Fibroblast of peridontal ligament (primary cell): ENCODE results near the gene CEMIP2.
A peak's percentile ranks its signal among the peaks of the same experiment; 100 is the strongest.

ENCODE experiments used
- DNase-seq: peaks from one replicate; pipeline ENCODE4 v3.0.0-alpha.2; 2010; ENCODE audit errors: extremely low read depth

Gene CEMIP2

DNA sequence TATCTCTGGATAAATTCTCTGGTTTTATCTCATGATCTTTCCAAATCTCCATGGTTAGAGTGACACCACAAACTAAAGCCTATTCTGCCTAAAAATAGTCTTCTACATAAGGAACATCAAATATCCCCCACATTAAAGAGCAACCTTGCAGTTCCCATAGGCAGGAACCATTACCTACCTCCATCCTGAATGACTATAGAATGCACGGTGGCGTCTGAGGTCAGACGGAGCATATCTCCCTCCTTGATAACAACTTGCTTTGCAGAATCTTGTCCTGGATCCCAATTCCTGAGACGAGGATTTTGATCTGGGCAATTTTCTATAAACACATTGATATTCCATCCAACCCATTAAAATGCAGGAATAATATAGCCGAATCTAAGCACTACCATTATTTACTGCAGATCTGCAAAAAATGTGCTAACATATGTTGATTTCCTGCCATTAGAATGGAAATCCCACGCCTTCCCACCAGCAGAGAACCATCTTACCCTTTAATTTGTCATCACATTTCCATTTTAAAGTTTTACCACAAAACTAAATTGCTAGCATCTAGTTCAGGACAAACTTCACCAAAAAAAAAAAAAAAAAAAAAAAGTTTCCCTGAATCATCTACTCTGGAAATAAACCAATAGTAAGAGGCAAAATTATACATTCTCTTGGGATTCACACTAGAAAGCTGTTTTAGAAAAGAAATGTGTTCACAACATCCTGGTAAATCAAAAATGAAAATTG, 22.1 kb downstream of the CEMIP2 start:
- peak; percentile 61 for DNase-seq

DNA sequence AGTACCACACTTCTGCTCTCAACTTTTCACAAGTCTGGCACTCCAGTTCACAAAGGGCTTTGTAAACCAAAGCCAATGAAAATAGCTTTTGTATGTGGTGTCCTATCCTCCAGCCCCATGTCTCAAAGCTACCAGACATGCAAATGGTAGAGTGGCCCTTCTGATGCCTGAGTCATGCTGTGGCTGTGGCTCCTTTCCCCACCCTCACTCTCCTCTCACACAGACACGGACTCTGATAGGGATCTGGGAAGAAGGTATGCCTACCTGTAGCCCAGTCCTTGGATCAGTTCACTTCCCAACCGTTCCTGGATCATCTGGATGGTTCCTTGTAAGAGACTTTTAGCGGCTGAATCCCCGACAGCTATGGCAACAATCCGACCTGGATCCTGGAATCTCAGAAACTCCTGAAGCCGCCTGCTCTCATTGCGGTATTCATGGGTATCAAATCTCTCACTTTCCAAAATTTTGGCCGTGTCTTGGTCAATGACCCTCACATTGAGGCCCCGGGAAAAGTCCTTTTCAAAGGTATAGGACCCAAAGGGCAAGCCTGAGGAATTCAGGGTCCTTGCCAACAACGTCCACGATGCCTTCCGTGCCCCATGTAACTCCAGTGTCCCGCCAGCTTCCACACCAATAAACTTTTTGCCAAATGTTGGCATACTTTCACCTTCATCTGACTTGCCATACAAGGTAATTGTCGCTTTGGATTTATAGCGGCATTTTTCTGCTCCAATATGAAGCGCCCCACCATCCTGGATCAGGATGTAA, 23.4 kb downstream of the CEMIP2 start:
- DNase-seq, result no peak

DNA sequence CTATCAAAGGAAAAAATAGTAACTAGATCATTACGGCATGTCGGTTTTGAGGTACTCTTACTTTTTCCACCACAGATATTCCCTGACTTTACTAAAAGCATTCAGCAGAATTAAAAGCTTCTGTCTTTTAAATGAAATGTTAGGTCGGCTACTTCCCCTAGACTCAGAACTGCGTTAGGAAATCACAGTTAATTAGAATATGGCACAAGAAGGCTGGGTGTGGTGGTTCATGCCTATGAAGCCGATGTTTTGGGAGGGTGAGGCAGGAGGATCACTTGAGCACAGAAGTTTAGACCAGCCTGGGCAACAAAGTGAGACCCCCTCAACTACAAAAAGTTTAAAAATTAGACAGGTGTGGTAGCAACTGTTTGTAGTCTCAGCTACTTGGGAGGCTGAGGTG, 24.4 kb downstream of the CEMIP2 start:
- no peak for DNase-seq

DNA sequence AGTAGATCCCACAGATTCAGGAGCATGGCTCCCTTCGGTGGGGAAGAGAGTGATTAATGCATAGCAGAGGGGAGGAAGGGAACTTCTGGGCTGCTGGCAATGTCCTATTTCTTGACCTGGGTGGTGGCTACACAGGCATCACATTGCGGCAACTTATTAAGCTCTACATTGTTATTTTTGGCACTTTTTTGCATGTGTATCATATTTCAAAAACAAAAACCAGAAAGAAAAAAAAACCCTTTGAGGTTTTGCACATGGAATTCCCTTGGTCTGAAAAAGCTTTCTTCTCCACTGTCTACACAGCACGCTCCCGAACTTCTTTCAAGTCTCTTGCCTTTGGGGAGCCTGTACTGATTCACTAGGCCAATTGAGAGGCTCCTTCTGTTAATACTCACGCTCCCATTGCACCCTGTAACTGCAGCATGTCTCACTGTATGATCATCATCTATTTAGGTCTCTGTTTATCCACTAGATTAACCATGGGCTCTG, 25.1 kb downstream of the CEMIP2 start:
- DNase-seq, result peak; percentile 68

DNA sequence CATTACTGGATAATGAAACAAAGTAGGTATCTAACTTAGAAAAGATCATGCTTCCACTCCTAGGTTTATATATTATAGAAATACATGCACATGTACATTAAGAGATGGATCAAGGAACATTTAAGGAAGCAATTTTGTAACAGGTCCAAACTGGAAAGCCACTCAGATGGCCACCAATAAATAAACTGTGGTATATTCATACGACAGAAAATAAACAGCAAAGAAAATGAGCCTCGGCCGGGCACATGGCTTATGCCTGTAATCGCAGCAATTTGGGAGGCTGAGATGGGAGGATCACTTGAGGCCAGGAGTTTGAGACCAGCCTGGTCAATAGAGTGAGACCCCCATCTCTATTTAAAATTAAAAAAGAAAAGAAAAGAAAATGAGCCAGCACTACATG, 25.6 kb downstream of the CEMIP2 start:
- DNase-seq, result no peak

DNA sequence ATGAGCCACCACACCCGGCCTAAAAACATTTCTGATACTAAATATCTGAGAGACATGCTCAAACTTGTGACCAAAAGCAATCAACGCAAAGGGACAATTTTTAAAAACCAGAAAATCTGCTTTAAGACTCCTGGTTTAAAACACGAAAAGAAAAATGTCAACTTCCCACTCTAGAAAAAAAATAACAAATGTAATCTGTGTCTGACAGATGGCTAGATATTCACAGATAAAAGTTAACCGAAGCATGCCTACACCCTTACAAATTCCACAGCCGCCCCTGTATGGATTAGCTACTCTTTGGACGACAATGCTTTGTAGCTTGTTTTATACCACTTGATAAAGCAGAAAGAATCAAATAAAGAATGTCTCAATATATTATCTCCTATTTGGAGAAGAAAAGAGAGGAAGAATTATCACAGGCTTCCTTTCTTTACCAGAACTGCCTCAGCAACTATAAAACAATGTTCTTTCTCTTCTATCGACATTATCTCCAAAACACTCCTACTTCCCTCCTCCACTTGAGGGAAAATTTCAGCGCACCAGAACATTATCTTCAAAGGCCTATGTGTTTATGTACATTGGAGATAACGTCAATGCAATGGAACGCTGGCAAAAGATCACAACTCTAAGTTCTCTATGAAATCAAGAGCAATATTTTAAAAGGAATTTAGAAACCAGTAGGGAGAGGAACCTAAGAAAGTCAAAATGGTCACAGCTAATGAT, 26.2 kb downstream of the CEMIP2 start:
- peak; percentile 50 for DNase-seq

DNA sequence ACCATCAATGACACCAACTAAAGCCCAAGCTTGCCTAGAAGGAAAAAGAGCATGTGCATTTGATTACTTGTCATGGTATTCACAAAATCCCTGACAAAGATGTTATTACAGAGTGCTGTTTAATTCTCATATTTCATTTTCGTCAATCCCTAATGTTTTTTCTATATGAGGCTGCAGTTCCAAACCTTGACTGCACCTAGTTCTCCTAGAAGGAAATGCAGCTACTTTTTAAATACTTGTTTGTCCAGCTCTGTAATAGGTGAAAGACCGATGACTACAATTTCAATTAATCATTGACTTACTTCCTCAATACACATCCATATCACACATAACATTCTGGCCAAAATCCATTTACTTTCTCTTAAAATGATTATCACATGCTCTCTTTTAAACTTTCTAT, 28.1 kb downstream of the CEMIP2 start:
- DNase-seq, result no peak

DNA sequence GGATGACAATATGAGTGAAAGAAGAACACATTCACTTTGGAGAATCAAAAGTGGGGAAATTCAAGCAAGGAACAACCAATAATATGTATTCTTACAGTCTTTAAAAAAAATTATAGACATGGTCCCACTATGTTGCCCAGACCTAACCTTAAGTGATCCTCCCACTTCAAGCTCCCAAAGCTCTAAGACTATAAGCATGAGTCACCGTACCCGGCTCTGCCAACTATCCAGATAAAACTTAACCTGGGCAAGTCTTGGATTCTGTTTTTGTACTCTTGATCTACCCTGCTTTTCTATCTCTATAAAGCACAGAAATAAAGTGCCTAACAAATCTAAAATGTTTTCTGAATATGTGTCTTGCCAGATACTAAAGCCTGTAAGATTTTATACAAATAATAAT, 30.9 kb downstream of the CEMIP2 start:
- DNase-seq, result peak; percentile 28

DNA sequence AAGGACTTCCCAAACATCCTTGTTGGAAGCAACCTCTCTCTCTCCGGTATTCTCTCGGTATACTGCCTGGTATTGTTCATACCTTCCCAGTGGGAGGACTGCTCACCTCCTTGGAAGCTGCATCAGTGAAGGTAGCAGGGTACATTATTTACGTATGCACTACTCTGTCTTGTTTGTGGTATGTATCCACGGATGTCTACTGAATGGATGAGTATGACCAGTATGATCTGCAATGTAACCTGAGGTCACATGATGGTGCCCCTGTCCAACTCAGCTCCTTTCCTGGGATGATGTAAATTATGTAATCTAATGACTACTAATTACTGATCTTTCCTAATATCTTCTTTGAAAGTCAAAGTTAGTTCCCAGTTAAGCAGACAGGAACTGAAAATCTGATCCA, 32.1 kb downstream of the CEMIP2 start:
- DNase-seq, result no peak

DNA sequence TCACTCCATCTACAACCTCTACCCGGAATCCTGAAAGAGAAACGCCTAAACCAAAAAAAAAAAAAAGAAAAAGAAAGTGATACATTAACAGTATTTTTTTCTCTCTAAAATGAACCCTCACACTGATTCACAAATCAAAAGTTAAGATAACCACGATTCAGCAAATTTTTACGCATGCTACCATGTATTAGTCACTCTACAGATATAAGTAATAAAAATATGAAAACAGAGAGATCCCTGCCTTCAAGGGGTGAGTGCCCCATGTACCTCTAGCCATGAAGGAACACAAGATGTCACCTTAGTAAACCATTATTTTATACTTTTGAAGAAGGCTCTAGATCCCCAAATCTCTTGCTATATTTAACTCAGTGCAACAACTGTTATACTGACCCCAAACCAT, 33.4 kb downstream of the CEMIP2 start:
- DNase-seq, result no peak

DNA sequence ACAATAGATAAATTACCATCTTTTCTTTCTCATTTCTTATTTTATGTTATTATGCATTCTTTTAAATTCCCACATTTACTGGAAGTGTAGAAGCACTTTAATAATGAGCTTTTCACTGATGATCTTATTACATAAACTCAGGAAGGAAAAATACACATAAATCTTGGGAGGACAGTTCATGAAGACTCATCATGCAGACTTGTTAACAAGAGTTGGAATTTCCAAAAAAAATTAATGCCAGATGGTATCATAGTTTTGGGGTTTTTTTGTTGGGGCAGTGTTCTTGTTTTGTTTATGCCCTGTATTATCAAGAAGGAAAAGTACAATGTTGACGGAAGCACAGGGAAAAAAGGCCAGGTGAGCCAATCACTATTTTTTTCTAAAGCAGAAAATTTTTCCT, 35.1 kb downstream of the CEMIP2 start:
- peak; percentile 60 for DNase-seq

DNA sequence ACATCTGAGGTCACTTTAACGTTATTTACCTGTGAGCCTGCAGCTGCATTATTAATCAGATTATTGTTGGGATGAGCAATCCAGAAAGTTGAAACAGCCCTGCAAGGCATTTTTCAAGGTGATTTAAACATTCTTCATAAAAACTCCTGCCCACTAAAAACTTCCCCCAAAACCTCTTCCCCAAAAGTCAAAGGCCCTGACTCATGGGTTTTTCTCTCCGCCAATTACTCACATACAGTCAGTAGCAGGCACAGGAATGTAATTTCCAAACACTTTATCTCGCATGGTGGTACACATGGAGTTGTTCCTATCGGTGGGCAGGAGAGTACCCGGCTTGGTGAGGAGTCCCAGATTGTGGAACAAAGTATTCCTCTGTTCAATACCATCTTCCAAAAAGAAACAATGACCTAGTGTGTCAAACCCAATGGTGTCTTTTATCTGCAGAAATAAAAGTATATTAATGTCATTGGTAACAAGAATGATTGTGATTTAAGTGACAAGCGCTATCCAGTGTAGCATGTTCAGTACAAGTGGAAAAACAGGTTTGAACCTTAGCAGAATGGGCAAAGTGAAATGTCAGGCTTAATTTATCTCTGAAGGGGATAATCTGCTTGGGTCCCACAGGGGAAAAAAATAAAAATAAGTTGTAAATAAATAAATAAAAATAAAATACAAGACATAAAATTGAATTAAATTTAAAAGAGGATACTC, 38.3 kb downstream of the CEMIP2 start:
- DNase-seq, result no peak

DNA sequence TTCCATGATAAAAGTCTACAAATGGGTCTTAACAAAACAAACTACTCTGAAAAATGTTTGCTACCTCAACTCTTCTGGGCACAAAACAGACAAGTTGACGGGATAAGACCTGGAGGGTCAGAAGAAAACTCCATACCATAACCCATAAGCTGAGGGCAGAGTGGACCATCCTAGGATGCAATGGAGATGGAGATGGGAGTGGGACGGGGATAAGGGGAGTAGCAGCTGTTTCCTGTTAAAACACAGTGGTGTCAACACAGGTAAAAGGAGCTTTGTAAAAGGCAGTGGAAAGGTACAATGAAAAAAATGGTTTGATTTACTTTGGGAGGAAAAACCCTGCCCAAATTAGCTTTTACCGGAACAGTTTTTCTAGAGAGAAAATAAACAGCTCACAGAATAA, 41.6 kb downstream of the CEMIP2 start:
- no peak for DNase-seq

DNA sequence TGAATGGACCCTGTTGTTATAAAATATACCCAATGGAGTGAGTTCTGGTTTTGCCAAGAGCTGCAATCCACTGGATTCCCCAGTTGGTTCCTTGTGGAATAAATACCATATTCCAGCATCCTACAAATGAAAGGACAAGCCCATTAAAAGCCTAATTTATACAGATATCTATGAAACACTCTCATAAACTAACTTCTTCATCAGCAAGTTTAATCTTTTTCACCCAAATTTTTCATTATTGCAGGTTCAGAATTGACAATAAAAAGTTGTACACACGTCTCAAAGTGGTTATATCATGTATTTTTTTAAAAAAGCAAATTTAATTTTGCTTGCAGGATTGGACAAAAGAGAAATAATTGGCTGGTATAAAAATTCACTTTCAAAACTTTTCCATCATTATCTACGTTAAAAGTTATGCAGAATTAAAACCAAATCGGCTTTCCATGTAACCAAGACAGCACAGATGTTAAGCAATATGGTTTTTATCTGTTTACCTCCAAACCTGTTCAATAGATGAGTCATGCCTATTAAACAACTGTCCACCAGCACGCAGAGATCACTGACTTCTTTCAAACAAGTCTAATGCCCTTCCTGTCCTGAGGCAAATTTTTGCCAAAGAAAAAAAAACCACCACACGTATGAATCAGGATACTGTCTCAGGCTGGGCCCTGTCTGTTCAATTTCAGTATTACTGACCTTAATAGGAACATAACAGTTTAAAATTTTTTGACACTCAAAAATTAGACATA, 42.5 kb downstream of the CEMIP2 start:
- no peak for DNase-seq

DNA sequence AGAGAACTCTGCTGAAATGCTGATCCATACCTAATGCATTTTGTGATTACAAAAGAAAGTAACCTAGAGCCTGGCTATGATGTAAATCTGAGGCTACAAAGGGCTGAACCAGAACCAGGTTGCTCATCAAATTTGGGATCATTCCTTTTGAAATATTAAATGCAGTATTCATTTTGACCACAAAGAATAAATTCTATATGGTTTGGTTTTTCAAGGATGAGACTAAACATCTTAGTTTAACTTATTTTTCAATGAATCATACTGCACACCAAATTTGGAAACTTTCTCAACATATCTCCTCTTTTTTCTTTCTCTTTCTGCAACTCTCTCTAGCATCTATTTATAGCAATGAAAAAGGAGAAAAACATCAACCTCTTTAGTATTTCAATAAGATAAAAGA, 46.5 kb downstream of the CEMIP2 start:
- DNase-seq, result peak; percentile 56

DNA sequence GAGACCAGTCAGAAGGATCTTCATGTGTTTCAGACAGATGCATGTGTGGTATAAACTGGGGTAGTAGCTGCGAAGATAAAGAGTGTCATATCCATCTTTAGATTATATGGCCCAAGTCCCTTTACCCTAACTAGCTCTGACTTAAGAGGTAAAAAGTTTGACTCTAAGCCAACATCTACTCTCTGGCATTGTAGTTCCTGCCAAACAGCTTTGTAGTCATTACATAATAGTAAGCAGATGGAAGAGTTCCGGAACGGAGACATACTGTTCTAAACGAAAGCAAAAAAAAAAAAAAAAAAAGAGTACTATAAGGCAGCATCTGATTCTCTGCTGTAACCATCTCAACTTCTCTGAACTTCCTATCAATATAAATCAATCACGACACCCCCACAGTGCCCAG, 48.8 kb downstream of the CEMIP2 start:
- peak; percentile 85 for DNase-seq

DNA sequence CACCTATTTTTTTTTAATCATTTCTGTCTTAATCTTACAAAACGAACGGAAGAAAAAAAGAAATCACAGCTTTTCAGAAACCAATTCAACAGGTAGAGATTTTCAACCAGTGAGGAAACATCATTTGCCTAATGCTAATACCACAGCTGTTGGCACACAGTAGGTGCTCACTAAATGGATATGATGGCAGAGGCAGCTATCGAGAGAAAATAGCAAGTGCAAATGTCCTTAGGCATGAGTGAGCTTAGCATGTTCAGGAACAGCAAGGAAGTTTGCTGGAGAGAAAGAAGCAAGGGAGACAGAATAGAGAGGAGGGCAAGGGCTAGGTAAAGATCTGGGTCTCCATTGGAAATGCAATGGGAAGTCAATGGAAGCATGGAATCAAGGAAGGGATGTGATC, 49.2 kb downstream of the CEMIP2 start:
- DNase-seq, result no peak

DNA sequence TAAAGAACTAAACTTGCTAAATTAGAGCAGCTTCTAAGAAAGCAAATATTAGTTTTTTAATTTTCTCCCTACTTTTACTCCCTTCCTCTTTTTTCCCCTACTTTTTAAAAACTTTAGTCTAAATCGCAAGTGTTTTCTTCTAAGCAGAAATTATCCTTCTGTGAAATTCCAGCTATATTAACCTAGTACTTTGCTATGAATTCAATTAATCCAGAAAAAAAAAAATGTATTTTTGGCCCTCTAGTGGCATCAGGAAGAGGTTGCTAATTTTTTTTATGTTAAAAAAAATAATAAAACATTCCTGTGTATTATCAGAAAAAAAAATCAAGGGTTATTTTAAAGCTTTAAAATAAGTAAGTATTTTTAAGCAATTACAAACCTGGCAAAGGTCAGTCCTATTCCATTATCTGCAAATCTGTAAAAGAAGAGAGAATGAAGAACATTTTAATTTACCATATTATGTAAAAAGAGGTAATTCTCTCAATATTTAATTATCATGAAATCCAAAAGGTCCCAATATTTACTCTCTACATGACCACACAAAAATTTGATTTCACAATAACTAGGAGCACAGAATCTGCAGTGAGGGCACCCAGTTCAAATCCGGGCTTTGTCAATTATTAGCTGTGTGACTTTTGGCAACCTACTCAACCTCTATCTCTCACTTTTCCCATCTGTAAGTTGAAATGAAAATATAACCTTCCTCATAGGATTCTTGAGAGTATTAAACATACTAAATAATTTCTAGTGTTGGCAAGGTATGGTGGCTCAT, 52.0 kb downstream of the CEMIP2 start:
- DNase-seq, result peak; percentile 40

DNA sequence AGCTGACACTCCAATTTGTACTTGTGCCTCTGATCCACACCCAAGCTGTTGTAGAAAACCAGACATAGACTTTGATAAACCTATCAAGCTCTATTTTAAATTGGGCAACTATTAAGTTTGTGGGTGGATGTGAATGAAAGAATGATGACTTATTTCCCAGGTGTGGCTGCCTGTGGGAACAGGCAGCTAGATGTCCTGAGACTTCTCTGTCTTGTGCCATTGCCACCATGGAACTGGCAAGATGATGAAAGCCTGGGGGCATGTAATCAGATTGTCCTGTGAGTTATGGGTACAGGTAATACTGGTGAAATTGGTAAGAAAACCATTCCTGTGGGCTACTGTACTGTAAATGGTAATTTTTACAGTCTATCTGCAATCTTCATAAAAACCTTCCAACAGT, 57.5 kb downstream of the CEMIP2 start:
- no peak for DNase-seq

DNA sequence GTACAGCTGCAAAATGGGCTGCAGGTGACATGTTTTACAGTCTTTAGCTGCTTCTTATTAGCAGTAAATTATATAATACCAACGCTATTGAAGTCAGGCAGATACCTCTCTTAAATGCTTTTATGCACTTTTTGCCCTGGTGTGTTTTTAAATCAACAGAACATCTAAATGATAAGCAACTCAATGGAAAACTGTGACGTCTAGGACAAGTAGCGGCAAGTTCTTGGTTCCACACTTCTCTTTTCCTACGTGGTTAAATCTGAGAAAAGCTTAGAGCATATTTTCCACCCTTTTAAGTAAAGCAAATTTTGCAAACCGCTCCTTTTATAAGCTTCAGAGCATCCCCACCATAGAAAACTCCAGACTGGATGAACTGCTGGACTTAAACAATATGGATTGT, 58.1 kb downstream of the CEMIP2 start:
- no peak for DNase-seq

DNA sequence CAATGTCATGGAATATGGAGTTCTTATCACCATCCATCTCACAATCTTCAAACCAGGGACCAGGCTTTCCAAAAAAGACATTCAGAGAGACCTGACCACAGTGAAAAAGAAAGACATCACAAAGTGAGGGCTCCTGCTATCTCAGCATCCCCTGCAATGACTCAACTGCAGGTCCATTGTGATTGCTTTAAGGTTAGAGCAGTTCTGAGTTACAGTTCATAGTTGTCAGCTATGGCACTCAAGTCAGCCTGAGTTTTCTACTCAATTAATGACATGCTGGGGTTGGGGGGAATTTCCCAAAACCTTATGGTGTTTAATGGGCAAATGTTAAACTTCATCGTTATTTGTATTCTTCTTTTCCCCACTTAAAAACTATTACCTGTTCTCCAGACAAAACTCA, 58.9 kb downstream of the CEMIP2 start:
- DNase-seq, result no peak
